Transverse colon (tissue), 4 donors: ENCODE measurements around the gene GSTA2. TPM values are rescaled to one million over a fixed set of nuclear protein-coding genes. Genes with fewer than 3 reads are reported as not detected.
"Not testable (repeated sequence)": the region's sequence is repeated elsewhere in the genome, so short reads cannot be mapped to it uniquely, and the experiment has no call there.

ENCODE experiments used
- DNase-seq: peaks from one replicate; pipeline ENCODE4 v3.0.0-alpha.2; 2019
- H3K27ac ChIP-seq, 4 donors: fragments of 200-600 bp; sonication (generic); 2 replicates each; pipeline ENCODE4 v1.5.1; 2016 to 2018; ENCODE audit warnings: inconsistent platforms in 4 of 4
- H3K27me3 ChIP-seq: fragments of 200-600 bp; sonication (generic); 2 replicates; pipeline ENCODE4 v1.5.1; 2017; ENCODE audit warnings: inconsistent platforms
- H3K36me3 ChIP-seq, 4 donors: fragments of 200-600 bp; sonication (generic); 2 replicates each; pipeline ENCODE4 v1.5.1; 2017 to 2019; ENCODE audit warnings: inconsistent platforms in 4 of 4
- H3K4me1 ChIP-seq, 4 donors: fragments of 200-600 bp; sonication (generic); 2 replicates each; pipeline ENCODE4 v1.5.1; 2017 to 2020; ENCODE audit warnings: inconsistent platforms in 4 of 4
- H3K4me3 ChIP-seq, 4 donors: fragments of 200-600 bp; sonication (generic); 1 replicate in 1 of 4; 2 replicates in 3 of 4; pipeline versions ENCODE4 v1.5.1 to v1.6.1; 2017 to 2019; ENCODE audit warnings: inconsistent platforms in 4 of 4
- H3K9me3 ChIP-seq, 2 donors: fragments of 200-600 bp; sonication (generic); 2 replicates each; pipeline ENCODE4 v1.5.1; 2017 to 2019; ENCODE audit warnings: inconsistent platforms in 2 of 2
- EP300 ChIP-seq: sonication (generic); formaldehyde crosslinking; IDR thresholded peaks from one replicate; pipeline ENCODE4 v1.6.1; 2017; ENCODE audit warnings: antibody characterized with exemption, low read depth
- POLR2A ChIP-seq: fragments of 450-650 bp; IDR thresholded peaks from one replicate; pipeline ENCODE4 v1.6.1; 2016; ENCODE audit warnings: antibody characterized with exemption, mild to moderate bottlenecking, moderate library complexity
- POLR2AphosphoS5 ChIP-seq, 3 donors: sonication (generic); formaldehyde crosslinking; IDR thresholded peaks; one replicate each; pipeline ENCODE4 v1.6.1; 2016; ENCODE audit warnings: antibody characterized with exemption in 3 of 3
- WGBS, 2 donors: methylation state at CpG; one replicate each; pipeline ENCODE4 v1.1.5; 2018; ENCODE audit warnings: low coverage in 1 of 2; 5-methylcytosine and 5-hydroxymethylcytosine counted together
- in situ Hi-C, 4 donors: fragments of 200-750 bp; cut with MboI; loops; one replicate each; pipeline versions ENCODE4 v1.15.0 to v1.15.1; 2017; ENCODE audit warnings: low sequenced_read_pairs in 3 of 4, low pct_ligation_motif_present in 1 of 4, low pct_unique_long_range_greater_than_20kb in 1 of 4
- intact Hi-C: fragments of 100-400 bp; cut with DNase I; formaldehyde crosslinking; loops from one replicate; pipeline ENCODE4 v1.15.1; 2023; ENCODE audit warnings: low total_unique reads
- total RNA-seq, 4 donors: library from RNA; depleted of rRNA; stranded (reverse); fragments of >200 nt; gene quantifications; one replicate each; pipeline ENCODE4 v1.1.0, GENCODE V29; 2016
- TF ChIP-seq, protein P1 (sequence below), 5 experiments: fragments of 200-600 bp in 3 of 5; fragments of 450-650 bp in 2 of 5; sonication (generic) in 3 of 5; IDR thresholded peaks; 1 replicate in 2 of 5; 2 replicates in 3 of 5; pipeline ENCODE4 v1.5.1; 2016 to 2017; ENCODE audit warnings: antibody characterized with exemption in 5 of 5, inconsistent platforms in 3 of 5, mild to moderate bottlenecking in 2 of 5, moderate library complexity in 1 of 5

Gene GSTA2
- total RNA-seq, 4 donors from 2014 or later: 1.00 TPM; not detected in 3

DNA sequence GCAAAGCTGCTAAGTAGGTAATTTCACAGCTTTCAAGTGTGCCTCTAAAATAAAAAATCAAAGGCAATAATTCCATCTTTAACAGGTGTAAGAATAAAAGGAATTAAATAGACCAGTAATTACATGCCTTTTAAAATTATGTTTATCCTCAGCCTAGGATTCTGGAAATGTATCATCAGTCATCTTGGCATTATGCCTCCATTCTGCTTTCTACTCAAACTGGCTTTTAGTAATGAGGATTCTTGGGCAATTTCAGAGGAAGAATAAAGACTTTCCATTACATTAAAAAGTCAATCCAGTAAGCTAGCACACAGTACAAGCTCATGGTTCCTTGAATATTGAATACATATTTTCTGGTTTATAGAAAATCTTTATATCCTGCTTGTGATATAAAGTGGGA, 44.7 kb downstream of the GSTA2 start:
- H3K4me1 ChIP-seq: no peaks in the 10 kb centered on the region
- TF ChIP-seq POLR2A (no peak), POLR2AphosphoS5 (IDR thresholded peaks at IDR 0.05) (no peak), EP300 (no peak)
- TF ChIP-seq, protein P1, sequence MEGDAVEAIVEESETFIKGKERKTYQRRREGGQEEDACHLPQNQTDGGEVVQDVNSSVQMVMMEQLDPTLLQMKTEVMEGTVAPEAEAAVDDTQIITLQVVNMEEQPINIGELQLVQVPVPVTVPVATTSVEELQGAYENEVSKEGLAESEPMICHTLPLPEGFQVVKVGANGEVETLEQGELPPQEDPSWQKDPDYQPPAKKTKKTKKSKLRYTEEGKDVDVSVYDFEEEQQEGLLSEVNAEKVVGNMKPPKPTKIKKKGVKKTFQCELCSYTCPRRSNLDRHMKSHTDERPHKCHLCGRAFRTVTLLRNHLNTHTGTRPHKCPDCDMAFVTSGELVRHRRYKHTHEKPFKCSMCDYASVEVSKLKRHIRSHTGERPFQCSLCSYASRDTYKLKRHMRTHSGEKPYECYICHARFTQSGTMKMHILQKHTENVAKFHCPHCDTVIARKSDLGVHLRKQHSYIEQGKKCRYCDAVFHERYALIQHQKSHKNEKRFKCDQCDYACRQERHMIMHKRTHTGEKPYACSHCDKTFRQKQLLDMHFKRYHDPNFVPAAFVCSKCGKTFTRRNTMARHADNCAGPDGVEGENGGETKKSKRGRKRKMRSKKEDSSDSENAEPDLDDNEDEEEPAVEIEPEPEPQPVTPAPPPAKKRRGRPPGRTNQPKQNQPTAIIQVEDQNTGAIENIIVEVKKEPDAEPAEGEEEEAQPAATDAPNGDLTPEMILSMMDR (IDR thresholded peaks at IDR 0.05): no peak
- H3K36me3 ChIP-seq: no peaks in the 10 kb centered on the region
- H3K27ac ChIP-seq: no peak overlapping the region
- H3K4me3 ChIP-seq: no peak overlapping the region
- DNase-seq: no peak
- intact Hi-C loops (no loop called here), in situ Hi-C loops (no loop called here)
- H3K9me3 ChIP-seq: no peaks in the 10 kb centered on the region
- no peaks in the 10 kb centered on the region for H3K27me3 ChIP-seq

DNA sequence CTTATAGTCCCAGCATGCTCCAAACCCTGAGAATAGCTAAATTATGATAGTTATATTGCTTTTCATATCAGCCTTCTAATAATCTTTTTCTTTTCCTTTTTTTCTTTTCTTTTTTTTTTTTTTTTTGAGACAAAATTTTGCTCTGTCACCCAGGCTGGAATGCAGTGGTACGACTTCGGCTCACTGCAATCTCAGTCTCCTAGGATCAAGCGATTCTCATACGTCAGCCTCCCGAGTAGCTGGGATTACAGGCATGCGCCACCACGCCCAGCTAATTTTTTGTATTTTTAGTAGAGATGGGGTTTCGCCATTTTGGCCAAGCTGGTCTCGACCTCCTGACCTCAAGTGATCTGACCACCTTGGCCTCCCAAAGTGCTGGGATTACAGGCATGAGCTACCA, 48.5 kb downstream of the GSTA2 start:
- H3K4me1 ChIP-seq, DNase-seq, intact Hi-C loops, H3K27me3 ChIP-seq, H3K27ac ChIP-seq, H3K36me3 ChIP-seq, H3K9me3 ChIP-seq, H3K4me3 ChIP-seq, in situ Hi-C loops: not testable (repeated sequence)
- WGBS, 2 donors: 89 to 92% methylated on average over 5 to 9 of the region's 9 CpGs

DNA sequence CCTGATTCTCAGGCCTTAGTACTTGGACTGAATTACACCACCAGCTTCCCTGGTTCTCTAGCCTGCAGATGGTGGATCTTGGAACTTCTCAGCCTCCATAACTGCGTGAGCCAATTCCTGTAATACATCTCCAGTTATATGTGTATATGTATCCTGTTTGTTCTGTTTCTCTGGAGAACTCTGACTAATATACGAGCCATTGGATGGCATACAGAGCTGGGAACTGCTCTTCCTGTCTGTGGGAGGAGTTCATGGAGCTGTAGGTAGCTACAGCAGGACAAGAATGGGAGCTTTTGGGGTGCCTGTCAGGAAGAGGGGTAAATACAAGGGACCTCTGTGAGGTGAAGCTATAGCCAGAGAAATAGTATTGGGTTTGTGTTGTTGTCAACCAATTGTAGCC, 51.1 kb downstream of the GSTA2 start:
- no peak overlapping the region for H3K27ac ChIP-seq
- in situ Hi-C loops: no loop called here
- no peaks in the 10 kb centered on the region for H3K9me3 ChIP-seq
- H3K36me3 ChIP-seq: no peaks in the 10 kb centered on the region
- H3K4me3 ChIP-seq: no peak overlapping the region
- no peaks in the 10 kb centered on the region for H3K27me3 ChIP-seq
- intact Hi-C loops: no loop called here
- DNase-seq: no peak
- WGBS, 2 donors: 79 to 85% methylated on average over 2 of the region's 2 CpGs
- TF ChIP-seq POLR2A (no peak), POLR2AphosphoS5 (IDR thresholded peaks at IDR 0.05) (no peak), EP300 (no peak)
- TF ChIP-seq, protein P1 (IDR thresholded peaks at IDR 0.05): no peak
- no peaks in the 10 kb centered on the region for H3K4me1 ChIP-seq

DNA sequence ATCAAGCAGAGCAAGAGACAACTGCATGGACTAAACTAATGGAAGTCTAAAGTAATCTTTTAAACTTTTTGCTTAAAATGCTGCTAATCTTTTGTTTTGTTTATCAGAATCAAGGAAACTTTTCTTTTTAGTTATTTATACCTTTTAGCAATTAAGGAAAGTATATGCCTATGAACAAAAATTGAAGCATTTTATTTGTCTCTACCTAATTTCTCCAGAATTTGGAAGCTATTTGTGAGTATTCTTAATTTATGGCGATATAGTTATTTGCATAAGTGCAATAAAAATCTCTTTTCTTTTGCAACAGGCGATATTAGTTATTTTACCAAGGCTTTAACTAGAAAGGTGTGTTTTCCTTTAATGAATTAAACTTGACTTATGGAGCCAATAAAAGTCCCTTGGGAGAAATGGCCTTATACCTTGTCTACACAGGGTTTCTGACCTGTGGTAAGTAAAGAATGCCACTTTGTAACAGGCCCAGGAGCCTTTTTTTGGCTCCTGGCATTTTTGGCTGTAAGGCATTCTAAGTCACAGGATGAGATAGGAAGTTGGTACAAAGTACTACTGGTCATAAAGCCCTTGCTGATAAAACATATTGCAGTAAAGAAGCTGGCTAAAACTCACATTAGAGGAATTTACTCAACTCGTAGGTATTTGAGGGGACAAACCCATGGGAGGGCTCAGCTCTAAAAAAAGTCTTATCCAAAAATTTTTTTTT, 55.2 kb downstream of the GSTA2 start:
- H3K27me3 ChIP-seq: no peaks in the 10 kb centered on the region
- in situ Hi-C loops: no loop called here
- no peak overlapping the region for H3K27ac ChIP-seq
- DNase-seq: no peak
- no peaks in the 10 kb centered on the region for H3K9me3 ChIP-seq
- H3K4me1 ChIP-seq: no peaks in the 10 kb centered on the region
- no peak for TF ChIP-seq POLR2A
- no peak for TF ChIP-seq POLR2AphosphoS5 (IDR thresholded peaks at IDR 0.05)
- TF ChIP-seq, protein P1 (IDR thresholded peaks at IDR 0.05): no peak
- TF ChIP-seq EP300: no peak
- H3K36me3 ChIP-seq: no peaks in the 10 kb centered on the region
- WGBS, 2 donors: 74 to 85% methylated on average over 2 to 3 of the region's 3 CpGs
- intact Hi-C loops: no loop called here
- H3K4me3 ChIP-seq: no peak overlapping the region

DNA sequence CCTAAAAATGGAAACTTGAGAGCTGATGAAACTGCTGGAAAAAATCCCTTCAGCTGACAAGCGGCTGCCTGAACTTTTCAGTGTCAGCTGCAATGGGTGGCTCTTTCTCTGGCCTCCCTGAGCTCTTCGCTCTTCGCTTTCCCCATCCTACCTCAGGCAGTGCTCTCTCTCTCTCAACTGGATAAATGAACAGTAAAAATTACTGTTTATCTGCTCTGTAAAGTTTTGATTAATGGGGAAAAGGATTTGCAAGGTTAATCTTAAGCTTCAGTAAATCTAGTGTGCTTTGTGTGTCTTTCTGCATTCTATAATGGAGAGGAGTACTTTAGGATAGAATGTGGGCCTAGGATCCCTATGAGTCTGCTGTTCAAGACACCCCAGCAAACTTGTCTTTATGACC, 57.3 kb downstream of the GSTA2 start:
- no peaks in the 10 kb centered on the region for H3K27me3 ChIP-seq
- no peak for DNase-seq
- WGBS, 2 donors: 89 to 100% methylated on average over 2 to 3 of the region's 3 CpGs
- no peaks in the 10 kb centered on the region for H3K36me3 ChIP-seq
- H3K27ac ChIP-seq: no peak overlapping the region
- in situ Hi-C loops: no loop called here
- H3K4me1 ChIP-seq: no peaks in the 10 kb centered on the region
- TF ChIP-seq POLR2A (no peak), POLR2AphosphoS5 (IDR thresholded peaks at IDR 0.05) (no peak), EP300 (no peak)
- TF ChIP-seq, protein P1 (IDR thresholded peaks at IDR 0.05): no peak
- no peak overlapping the region for H3K4me3 ChIP-seq
- intact Hi-C loops: no loop called here
- H3K9me3 ChIP-seq: no peaks in the 10 kb centered on the region

DNA sequence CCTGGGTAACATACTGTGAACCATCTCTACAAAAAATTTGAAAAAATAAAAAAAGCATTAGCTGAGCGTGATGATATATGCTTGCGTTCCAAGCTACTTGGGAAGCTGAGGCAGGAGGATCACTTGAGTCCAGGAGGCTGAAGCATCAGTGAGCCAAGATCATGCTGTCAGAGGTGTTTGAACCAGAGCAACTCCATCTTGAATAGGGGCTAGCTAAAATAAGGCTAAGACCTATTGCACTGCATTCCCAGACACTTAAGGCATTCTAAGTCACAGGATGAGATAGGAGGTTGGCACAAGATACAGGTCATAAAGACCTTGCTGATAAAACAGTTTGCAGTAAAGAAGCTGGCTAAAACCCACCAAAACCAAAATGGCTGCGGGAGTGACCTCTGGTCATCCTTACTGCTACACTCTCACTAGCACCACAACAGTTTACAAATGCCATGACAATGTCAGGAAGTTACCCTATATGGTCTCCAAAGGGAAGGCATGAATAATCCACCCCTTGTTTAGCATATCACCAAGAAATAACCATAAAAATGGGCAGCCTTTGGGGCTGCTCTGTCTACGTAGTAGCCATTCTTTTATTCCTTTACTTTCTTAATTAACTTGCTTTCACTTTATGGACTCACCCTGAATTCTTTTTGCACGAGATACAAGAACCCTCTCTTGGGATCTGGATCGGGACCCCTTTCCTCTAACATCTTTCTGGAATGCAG, 58.3 kb downstream of the GSTA2 start:
- H3K9me3 ChIP-seq, H3K27ac ChIP-seq, H3K27me3 ChIP-seq, in situ Hi-C loops, H3K4me3 ChIP-seq, H3K4me1 ChIP-seq, intact Hi-C loops, H3K36me3 ChIP-seq, DNase-seq: not testable (repeated sequence)
- WGBS, 2 donors: 90 to 94% methylated on average over 3 to 6 of the region's 6 CpGs
